NB4 (cell line): ENCODE measurements around the gene FTO.

Source experiments
- DNase-seq: peaks from one replicate; pipeline ENCODE4 v3.0.0; 2010; ENCODE audit warnings: low read depth
- H3K4me3 ChIP-seq: one replicate; pipeline ENCODE4 v1.5.1; 2011; ENCODE audit warnings: mild to moderate bottlenecking, low read depth, low read length, moderate library complexity
- CTCF ChIP-seq: IDR thresholded peaks from one replicate; pipeline ENCODE4 v1.5.1; 2012; ENCODE audit warnings: low read depth, low read length
- MAX ChIP-seq: IDR thresholded peaks from 2 replicates; pipeline ENCODE4 v1.6.1; 2011; ENCODE audit warnings: low read depth, low read length
- MYC ChIP-seq: IDR thresholded peaks from 2 replicates; pipeline ENCODE4 v1.6.1; 2011; ENCODE audit warnings: low read depth, low read length
- POLR2A ChIP-seq: IDR thresholded peaks from 2 replicates; pipeline ENCODE4 v1.6.1; 2011; ENCODE audit warnings: mild to moderate bottlenecking; ENCODE audit not compliant: insufficient read length; ENCODE audit errors: extremely low read depth

Gene FTO

GRCh38 chr16:54055191-54055590 lies 351.2 kb downstream of the FTO start:
- TF ChIP-seq MAX (no peak), POLR2A (no peak), CTCF (no peak), MYC (no peak)
- no peak for DNase-seq
- no peak overlapping the region for H3K4me3 ChIP-seq

- TF ChIP-seq MYC (no peak), MAX (no peak), CTCF (no peak), POLR2A (no peak)
- H3K4me3 ChIP-seq: no peak overlapping the region
- DNase-seq: no peak
Observed at GRCh38 chr16:54055864-54056263, 351.9 kb downstream of the FTO start.

GRCh38 chr16:54056921-54057320 lies 353.0 kb downstream of the FTO start:
- DNase-seq: peak; percentile 72
- TF ChIP-seq POLR2A: no peak
- no peak for TF ChIP-seq MAX
- no peak for TF ChIP-seq MYC
- TF ChIP-seq CTCF: no peak
- no peak overlapping the region for H3K4me3 ChIP-seq

- TF ChIP-seq MYC: no peak
- no peak for DNase-seq
- no peak overlapping the region for H3K4me3 ChIP-seq
Observed at GRCh38 chr16:54059319-54059718, 355.4 kb downstream of the FTO start.

- no peak for DNase-seq
- H3K4me3 ChIP-seq: no peak overlapping the region
- no peak for TF ChIP-seq POLR2A
- TF ChIP-seq MAX: no peak
- no peak for TF ChIP-seq MYC
- no peak for TF ChIP-seq CTCF
Observed at GRCh38 chr16:54060599-54061421, 356.9 kb downstream of the FTO start.

- no peak for DNase-seq
- no peak overlapping the region for H3K4me3 ChIP-seq
- no peak for TF ChIP-seq MAX
- TF ChIP-seq CTCF: no peak
- no peak for TF ChIP-seq POLR2A
- no peak for TF ChIP-seq MYC
Observed at GRCh38 chr16:54061454-54061853, 357.5 kb downstream of the FTO start.
